Kidney epithelial cell (primary cell): ENCODE data around the gene ANKHD1. TPM values are rescaled to one million over a fixed set of nuclear protein-coding genes. Genes with fewer than 3 reads are reported as not detected.
A peak's percentile ranks its signal among the peaks of the same experiment; 100 is the strongest.

Experiments used
- DNase-seq: peaks from one replicate; pipeline ENCODE4 v3.0.0-alpha.2; 2010; ENCODE audit warnings: low read depth
- H3K27me3 ChIP-seq: 2 replicates; pipeline ENCODE4 v1.6.0; 2011; ENCODE audit warnings: low read length; ENCODE audit not compliant: control insufficient read depth, insufficient read depth
- H3K36me3 ChIP-seq: 2 replicates; pipeline ENCODE4 v1.5.1; 2011; ENCODE audit warnings: low read length; ENCODE audit not compliant: control insufficient read depth, insufficient read depth
- H3K4me3 ChIP-seq: 2 replicates; pipeline ENCODE4 v1.5.1; 2011; ENCODE audit warnings: low read depth, mild to moderate bottlenecking, control low read depth, low read length
- total RNA-seq: library from RNA; depleted of rRNA; stranded (reverse); fragments of >200 nt; gene quantifications from 2 replicates; pipeline ENCODE4 v1.2.3, GENCODE V29; 2015
- TF ChIP-seq, protein P1 (sequence below): IDR thresholded peaks from 2 replicates; pipeline ENCODE4 v1.5.1; 2011; ENCODE audit warnings: mild to moderate bottlenecking, moderate library complexity, low read length, control low read depth, inconsistent platforms; ENCODE audit not compliant: insufficient read depth, poor library complexity, severe bottlenecking

ANKHD1 gene
- total RNA-seq, 1 donor from 2014 or later, result 80.4 TPM

DNA sequence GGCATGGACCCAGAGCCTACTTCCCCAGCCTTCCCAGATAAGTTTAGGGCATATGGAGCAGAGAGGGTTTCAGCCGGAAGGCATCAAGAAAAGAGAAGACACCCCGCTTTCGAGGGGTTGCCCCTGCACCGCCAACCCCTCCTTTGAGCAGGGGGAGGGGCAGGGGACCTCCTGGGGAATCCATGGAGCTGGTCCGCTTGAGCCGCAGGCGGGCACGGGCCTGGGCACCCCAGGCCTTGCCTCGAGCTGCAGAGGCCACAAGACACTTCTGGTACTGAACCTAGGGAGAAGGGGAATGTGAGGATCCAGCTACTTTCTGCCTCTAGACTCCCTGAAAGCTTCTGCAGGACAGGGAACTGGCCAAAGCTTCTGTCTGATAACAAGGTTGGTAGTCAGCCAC lies 156.9 kb downstream of the ANKHD1 start:
- no peak for DNase-seq
- Histone ChIP-seq H3K36me3 (no peaks in the 10 kb centered on the region), H3K4me3 (no peak overlapping the region), H3K27me3 (no peaks in the 10 kb centered on the region)
- TF ChIP-seq, protein P1, sequence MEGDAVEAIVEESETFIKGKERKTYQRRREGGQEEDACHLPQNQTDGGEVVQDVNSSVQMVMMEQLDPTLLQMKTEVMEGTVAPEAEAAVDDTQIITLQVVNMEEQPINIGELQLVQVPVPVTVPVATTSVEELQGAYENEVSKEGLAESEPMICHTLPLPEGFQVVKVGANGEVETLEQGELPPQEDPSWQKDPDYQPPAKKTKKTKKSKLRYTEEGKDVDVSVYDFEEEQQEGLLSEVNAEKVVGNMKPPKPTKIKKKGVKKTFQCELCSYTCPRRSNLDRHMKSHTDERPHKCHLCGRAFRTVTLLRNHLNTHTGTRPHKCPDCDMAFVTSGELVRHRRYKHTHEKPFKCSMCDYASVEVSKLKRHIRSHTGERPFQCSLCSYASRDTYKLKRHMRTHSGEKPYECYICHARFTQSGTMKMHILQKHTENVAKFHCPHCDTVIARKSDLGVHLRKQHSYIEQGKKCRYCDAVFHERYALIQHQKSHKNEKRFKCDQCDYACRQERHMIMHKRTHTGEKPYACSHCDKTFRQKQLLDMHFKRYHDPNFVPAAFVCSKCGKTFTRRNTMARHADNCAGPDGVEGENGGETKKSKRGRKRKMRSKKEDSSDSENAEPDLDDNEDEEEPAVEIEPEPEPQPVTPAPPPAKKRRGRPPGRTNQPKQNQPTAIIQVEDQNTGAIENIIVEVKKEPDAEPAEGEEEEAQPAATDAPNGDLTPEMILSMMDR, result no peak

DNA sequence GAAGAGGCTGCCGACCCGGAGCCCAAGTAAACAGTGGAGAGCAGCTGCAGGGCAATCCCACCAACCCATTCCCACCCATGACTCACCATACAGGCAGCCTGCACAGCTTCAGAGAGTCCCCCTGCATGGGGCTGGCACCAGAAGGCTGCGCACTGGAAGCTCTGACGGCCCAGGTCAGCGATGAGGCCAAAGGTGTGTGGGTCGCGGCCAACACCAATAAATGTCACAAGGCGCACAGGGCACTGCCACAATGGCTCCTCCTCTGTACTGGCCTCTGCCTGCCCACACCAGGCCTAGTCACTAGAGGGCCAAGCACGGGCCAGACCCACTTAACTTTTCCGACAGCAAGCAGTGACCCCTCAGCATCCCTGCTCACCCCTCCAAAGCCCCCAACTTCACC lies 158.6 kb downstream of the ANKHD1 start:
- no peaks in the 10 kb centered on the region for H3K27me3 ChIP-seq
- no peak for DNase-seq
- no peak overlapping the region for H3K4me3 ChIP-seq
- no peaks in the 10 kb centered on the region for H3K36me3 ChIP-seq
- TF ChIP-seq, protein P1, result no peak

DNA sequence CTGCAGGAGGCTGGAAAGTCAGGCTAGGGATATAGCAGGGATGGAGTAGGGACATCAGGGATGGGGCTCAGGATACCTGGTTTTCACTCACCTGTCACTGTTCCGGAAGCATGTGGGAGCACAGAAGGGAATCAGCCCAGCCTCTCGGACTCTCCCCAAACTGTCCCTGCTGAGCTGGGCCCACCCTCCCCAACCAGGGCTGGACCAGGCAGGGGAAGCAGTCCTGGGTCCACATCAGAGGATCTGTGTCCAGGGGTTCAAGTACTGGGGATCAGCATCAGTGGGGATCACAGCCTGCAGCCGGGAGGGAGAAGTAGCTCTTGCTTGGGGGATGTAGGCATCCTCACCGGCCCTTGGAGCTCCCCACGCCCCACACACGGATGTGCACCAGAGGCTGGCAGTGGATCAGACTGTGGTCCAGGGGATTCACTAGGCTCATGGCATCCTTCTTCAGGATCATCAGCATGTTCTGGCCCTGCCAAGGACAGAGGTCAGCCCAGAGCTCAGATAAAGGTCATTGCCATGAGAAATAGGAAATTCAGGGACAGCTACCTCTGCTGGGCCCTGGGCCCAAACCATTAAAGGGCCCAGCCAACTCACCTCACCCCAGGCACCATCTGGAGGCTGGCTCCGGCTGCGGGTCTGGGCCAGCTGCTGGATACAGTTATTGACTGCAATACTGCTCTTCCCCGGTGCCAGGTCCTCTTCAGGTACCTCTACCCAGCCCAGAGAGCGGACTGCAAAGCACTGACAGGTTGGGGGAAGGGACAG lies 160.3 kb downstream of the ANKHD1 start:
- no peak overlapping the region for H3K4me3 ChIP-seq
- DNase-seq, result no peak
- peaks cover 4% of the 10 kb centered on the region for H3K36me3 ChIP-seq
- TF ChIP-seq, protein P1, result no peak
- H3K27me3 ChIP-seq, result no peaks in the 10 kb centered on the region

DNA sequence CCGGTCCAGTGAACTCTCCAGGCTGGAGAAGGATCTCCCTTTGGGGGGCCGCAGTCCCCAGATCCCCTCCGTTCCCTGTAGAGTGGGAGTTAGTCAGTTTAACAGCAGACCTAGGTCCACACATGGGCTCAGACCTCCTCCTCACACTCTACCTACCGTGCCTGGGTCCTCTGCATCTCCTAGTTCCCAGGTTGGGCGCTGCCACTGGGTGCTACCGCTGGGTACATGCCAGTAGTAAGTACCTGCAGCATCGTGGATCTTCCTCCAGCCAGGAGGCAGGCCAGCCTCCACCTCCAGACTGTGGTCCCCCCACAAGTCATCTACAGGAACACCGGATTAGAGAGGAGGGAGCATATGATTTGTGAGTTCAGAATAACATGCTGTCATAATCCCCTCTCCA lies 162.0 kb downstream of the ANKHD1 start:
- H3K36me3 ChIP-seq, result peaks cover 7% of the 10 kb centered on the region
- H3K27me3 ChIP-seq, result no peaks in the 10 kb centered on the region
- peak overlapping the region; percentile 82 for H3K4me3 ChIP-seq
- no peak for DNase-seq
- TF ChIP-seq, protein P1, result no peak

DNA sequence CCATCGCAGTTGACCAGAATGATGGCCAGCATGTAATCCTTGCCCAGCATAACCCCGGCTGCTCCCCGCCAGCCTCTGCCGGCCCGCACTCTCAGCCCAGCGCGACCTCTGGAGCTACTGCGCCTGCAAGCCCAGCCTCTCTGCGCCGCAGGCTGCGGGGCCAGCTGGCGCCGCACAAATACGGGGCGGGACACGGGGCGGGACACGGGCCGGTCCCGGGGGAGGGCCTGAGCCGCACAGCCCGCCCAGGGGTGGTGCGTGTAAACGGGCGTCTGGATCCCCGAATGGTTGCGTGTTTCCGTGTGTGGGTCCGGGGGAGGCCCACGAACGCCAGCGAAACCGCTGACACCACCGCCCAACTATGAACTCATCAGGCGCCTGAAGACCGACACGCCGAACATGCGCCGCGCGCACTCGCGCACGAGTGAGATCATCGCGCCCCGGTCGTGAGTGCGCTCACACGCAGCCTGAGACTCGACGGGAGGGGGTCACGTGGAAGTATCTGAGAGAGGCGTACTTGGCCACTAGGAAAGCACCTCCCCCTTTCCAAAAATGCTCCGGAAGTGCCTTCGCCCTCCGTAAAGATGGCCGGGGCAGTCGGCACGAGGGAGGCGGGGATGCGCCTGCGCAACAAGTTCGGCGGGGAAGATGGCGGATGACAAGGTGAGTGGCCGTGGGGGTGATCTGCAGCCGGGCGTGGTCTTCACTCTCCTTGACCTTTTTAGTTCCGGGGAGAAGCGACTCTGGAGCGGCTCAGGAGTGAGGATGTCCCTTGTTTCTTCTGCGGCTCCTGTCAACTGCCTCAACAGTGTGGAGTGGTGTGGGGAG lies 162.8 kb downstream of the ANKHD1 start, which contains the start of the genes APBB3 and SLC35A4:
Gene APBB3, minus strand, starts transcription at position 403 of the 828 bp plus-strand sequence. Its CDS starts 353 bp downstream, at position 50.
Gene SLC35A4, plus strand, starts transcription at position 633 of the 828 bp plus-strand sequence. CDS start 2,342 bp downstream, outside the sequence.
- TF ChIP-seq, protein P1, result no peak
- H3K4me3 ChIP-seq, result peak within 1 kb of the TSS; percentile 82
- DNase-seq, result peak; percentile 96
- peaks cover 7% of the 10 kb centered on the region for H3K36me3 ChIP-seq
- no peaks in the 10 kb centered on the region for H3K27me3 ChIP-seq
